ENCODE data around the gene DYNC2I2. TPM values are rescaled to one million over a fixed set of nuclear protein-coding genes. Genes with fewer than 3 reads are reported as not detected.
"Not testable (repeated sequence)": the region's sequence is repeated elsewhere in the genome, so short reads cannot be mapped to it uniquely, and the experiment has no call there.

Gene DYNC2I2
- total RNA-seq: 37.0 TPM

DNA sequence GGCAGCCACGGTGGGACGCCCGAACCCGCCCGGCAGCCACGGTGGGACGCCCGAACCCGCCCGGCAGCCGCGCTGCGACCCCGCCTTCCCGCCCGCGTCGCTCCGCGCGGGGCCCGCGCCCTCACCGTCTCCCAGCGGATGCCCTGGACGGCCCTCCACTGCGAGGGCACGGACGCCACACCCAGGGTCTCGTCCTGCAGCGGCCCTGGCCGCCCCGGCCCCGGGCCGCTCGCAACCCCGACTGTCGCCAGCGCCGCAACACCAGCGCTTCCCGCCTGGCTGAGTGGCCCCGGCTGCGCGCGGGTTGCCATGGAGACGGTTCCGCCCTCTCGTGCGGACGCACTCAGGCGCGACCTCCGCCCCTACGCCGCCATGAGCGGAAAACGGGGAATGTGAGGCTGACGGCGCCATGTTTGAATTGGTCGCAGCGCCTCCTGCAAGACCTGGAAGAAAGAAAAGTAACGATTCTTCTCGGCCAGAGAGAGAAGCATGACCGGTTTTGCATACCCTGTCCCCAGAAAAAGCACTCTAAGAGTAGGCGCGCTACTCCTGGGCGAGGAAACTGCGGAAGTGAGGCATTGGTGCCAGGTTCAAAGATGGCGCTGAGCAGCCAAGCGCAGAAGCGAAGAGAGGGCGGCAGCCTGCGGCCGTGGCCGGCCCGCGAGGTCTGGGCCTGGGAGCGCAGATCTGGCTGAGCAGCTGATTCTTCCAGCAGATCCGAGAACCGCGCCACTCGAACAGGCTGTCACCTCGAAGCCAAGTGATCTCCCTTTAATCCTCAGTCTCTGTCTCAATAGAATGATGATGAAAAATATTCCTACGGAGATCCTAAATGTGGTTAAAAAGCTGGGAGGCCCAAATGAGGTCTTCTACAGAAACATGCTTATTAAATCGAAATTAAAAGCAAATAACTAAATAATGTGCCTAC is at the start of gene DYNC2I2:
TSS of gene DYNC2I2 (minus strand) at position 432 of the 928 bp plus-strand sequence. CDS start at position 311, 121 bp downstream.
- peak; percentile 98 for DNase-seq

DNA sequence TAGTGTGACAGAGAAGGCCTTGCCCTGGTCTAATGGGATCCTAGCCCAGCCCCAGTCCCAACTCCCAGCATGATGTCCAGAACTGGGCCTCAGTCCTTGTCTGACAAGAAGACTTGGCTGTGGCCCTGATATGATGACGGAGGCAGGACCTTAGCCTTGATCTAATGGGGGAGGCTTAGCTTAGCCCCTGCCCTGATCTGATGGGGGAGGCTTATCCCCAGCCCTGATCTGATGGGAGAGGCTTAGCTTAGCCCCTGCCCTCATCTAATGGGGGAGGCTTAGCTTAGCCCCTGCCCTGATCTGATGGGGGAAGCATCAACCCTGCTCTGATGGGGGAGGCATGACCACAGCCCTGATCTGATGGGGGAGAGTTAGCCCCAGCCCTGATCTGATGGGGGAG is 49.4 kb upstream of the DYNC2I2 start:
- DNase-seq: no peak

DNA sequence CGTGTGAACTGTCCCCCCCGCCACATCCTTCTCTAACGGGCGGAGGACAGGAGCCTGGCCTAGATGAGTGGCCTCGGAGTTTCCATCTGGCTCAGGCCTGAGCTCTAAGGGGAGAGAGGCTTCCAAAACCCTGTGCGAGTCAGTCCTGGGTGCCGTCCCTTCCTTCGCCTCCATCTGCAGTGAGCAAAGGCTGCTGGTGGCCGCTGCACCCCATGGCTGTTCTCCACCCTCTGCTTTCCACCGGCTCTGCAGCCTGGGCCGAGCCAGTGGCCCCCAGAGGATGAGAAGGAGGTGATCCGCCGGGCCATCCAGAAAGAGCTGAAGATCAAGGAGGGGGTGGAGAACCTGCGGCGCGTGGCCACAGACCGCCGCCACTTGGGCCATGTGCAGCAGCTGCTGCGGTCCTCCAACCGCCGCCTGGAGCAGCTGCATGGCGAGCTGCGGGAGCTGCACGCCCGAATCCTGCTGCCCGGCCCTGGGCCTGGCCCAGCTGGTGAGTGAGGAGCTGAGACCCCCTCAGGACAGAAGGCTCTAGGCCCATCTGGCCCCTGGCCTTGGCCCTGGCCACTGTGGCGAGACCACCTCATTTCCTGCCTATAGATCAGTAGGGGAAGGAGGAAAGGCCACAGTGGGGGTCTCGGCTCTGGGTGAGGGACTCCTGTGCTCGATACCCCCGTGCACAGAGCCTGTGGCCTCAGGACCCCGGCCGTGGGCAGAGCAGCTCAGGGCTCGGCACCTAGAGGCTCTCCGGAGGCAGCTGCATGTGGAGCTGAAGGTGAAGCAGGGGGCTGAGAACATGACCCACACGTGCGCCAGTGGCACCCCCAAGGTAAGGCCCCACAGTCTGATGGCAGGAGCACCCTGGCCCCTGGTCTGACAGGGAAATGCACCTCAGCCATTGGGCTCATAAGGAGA is 48.7 kb upstream of the DYNC2I2 start:
- DNase-seq: peak; percentile 42

DNA sequence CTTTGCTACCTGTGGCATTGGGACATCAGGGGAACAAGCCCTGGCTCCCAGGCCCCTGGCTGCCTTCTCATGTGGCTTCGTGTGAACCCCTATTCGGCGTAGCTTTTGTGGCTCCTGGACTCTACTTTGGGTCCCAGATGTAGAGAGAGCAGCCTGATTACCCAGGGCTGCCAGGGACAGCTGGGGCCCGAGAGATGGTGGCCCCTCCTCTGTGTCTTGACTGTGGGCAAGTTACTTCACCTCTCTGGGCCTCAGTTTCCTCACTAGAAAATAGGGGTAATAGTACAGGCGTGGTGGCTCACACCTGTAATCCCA is 47.7 kb upstream of the DYNC2I2 start:
- no peak for DNase-seq

DNA sequence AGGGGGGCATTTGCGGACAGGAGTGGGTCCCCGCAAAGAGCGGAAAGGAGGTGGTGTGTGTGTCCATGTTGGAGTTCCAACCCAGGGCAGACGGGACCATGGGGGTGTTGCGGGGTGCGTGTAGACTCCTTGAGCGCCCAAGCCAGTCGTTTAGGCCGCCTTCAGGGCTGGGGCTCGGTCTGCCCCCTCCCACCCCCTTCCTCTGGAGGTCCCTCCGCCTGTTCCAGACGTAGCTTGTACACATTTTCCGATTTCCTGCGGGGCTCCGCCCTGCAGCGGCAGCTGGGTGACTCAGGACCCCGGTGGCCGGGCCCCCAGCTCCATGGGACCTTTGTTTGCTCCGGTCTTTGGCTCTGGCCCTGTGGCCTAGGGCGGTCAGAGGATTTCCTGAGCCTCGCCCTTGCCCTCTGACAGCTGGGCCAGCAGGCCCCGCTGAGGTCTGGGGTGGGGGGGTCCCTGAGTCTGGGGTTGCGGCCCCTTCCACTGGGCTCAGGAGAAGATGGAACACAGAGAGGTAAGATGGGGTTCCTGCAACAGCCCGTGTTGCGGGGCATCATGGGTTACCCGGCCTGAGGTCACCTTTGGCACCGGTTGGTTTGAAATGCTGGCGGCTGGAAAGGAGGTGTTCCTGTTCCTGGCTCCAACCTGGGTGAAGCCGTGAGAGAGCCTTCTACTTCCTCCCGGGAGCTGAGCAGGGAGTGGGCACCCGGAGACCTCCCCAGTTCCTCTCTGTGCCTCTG is 47.1 kb upstream of the DYNC2I2 start:
- DNase-seq: no peak

DNA sequence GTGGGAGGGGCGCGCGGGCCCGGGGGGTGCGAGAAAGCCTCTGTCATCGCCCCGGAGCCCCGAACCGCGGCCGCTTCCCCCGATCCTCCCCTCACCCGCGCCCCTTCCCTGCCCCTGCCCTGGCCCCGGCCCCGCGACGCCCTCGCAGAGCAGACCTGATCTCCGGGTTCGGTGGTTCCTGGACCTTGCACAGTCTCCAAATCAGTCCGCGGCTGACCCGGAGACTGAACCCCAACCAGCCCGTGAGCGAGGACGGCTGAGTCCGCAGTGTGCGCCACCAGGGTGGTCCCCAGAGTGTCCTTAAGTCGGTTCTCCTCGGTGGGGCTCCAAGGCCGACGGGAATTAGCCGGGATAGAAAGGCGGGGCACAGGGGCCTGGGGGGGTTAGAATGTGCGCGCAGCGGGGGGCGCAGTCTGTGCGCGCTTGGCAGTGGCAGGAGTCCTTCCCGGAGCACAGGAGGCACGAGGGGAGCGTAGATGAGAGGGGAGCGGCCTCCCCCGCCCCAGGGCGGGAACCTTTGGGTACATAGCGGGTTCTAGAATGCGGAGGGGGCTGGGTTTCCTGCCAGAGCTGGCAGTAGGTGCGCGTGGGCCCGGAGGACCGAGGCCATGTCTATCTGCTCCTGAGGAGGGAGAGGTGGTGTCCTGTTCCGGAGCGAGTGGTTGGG is 46.4 kb upstream of the DYNC2I2 start:
- peak; percentile 40 for DNase-seq

DNA sequence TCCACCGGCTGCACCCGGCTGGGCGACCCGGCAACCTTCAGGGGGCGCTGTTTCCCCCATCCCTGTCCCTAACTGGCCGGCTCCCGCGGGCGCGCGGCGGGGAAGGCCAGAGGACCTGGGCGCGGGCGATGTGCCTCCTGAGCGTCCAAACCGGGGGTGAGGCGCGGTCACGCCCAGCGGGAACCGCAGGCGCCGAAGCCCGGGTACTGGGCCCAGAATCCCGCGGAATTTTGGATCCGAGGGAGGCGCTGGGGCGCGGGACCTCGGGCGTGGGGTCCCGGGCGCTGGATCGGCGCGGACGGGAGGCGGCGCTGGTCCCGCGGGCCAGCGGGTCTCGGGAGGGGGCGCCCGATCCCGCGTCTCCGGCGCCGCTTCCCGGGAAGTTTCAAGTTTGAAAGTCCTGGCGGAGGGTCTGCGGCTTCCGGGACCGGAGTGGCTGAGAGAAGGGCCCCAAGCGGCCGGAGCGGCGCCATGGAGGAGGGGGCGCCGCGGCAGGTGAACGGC is 45.9 kb upstream of the DYNC2I2 start, which contains the start of gene PKN3:
TSS of gene PKN3 (plus strand) at position 59 of the 504 bp plus-strand sequence. CDS start at position 472, 413 bp downstream.
- peak; percentile 93 for DNase-seq

DNA sequence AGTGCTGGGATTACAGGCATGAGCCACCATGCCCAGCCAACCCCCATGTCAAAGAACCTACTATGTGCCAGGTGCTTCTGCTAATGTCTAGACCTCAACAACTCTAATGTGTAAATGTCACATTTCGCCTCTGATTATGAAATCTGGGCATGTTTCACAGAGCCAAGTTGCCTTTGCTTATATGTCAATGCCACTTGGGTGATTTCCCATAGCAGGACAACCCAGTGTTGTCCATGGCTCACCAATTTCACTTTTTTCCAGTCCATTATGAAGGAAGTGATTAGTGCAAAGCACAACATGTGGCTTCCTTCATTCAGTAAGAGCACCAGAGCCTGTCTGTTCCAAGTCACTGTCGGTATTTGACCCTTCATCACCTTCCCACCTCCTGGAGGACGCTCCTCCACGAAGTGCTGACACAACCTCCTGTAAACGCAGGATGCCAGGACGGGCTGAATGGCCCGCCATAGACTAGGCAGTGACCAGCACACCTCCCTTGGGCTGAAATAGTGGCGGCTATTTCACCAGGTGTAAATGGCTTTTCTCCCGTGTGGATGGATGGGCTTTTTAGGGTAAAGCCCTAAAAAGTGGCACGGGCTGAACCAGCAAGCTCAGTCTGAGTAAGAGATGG is 44.7 kb upstream of the DYNC2I2 start:
- no peak for DNase-seq

DNA sequence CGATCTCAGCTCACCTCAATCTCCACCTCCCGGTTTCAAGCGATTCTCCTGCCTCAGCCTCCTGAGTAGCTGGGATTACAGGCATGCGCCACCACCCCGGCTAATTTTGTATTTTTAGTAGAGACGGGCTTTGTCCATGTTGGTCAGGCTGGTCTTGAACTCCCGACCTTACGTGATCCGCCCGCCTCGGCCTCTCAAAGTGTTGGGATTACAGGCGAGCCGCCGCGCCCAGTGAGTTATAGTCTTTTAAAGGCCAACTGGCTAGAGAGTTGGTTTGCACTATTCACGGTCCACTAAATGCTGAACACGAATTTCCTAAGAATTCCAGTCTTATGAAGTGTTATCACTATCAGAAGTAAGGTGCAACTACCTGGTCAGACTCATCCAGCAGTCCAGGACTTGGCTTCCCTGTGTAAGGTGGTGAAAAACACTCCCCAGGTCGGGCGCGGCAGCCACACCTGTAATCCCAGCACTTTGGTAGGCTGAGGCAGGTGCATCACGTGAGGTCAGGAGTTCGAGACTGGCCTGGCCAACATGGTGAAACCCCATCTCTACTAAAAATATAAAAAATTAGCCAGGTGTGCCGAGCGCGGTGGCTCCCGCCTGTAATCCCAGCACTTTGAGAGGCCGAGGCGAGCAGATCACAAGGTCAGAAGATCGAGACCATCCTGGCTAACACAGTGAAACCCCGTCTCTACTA is 42.6 kb upstream of the DYNC2I2 start:
- DNase-seq: not testable (repeated sequence)

DNA sequence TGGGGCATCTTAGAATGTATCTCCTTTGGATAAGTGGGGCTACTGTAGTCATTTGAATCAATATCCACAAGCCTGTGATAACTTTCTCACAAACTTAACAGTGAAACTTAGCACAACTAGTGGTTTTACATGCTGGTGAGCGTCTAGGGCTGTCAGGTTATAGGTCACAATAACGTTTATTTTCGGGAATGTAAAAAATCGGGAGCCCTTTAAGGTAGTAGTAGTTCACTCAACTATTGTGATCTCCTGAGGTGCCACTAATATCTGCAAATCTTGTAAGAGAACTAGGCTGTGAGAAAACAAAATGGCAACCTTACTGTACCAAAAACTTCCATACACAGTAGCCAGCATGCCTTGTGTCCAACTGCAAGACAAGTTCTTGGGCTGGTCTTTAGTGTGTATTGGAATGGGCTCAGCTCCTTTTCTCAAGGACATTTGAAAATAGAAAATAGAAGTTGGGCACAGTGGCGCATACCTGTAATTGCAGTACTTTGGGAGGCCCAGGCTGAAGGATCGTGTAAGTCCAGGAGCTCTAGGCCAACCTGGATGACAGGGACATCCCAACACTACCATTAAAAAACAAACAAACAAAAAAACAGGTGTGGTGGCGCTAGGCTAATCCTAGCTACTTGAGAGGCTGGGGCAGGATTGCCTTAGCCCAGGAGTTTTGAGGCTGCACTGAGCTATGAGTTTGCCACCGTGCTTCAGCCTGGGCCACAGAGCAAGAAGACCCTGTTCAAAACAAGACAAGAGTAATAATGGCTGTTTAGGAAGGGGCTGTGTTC is 40.5 kb upstream of the DYNC2I2 start:
- no peak for DNase-seq

DNA sequence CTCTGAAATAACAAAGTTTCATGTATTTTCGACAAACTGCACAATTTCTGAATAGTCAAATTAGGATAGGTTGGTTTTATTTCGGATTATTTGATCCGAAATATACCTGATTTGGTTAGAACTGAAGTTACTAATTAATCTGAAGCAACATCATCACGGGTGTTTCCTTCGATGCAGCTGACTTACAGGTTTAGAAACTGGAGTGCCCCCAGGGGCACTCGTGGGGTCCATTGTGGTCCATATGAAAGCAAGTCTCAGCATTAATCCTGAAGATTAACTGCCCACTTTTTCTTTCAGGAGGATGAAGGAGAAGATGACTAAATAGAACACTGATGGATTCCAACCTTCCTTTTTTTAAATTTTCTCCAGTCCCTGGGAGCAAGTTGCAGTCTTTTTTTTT is 37.7 kb upstream of the DYNC2I2 start:
- DNase-seq: no peak

DNA sequence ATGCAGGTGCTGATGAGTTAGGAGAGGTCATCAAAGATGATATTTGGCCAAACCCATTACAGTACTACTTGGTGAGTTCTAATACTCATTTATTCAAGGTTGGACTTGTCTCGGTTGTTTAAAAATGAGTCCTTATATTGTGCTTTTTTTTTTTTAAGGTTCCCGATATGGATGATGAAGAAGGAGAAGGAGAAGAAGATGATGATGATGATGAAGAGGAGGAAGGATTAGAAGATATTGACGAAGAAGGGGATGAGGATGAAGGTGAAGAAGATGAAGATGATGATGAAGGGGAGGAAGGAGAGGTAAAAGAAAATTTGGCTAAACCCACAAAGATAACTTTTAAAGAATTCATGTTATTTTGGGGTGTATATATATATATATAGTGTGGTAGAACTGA is 37.1 kb upstream of the DYNC2I2 start:
- DNase-seq: not testable (repeated sequence)

DNA sequence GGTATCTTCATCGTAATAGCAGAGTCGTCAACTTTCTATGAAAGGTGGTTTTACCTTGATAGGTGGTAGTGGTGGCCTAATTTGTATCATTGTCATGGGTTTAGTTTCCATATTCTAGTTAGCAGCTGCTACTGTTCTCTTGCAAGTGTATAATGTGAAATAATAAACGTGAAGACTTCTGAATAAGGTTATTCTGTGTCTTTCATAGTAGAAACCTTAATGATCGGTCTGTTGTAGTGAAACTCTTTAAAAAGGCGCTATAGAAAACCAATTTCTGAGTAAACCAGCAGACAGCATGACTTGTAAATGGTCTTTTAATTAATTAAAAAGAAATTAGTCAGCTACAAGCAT is 34.0 kb upstream of the DYNC2I2 start:
- DNase-seq: no peak

DNA sequence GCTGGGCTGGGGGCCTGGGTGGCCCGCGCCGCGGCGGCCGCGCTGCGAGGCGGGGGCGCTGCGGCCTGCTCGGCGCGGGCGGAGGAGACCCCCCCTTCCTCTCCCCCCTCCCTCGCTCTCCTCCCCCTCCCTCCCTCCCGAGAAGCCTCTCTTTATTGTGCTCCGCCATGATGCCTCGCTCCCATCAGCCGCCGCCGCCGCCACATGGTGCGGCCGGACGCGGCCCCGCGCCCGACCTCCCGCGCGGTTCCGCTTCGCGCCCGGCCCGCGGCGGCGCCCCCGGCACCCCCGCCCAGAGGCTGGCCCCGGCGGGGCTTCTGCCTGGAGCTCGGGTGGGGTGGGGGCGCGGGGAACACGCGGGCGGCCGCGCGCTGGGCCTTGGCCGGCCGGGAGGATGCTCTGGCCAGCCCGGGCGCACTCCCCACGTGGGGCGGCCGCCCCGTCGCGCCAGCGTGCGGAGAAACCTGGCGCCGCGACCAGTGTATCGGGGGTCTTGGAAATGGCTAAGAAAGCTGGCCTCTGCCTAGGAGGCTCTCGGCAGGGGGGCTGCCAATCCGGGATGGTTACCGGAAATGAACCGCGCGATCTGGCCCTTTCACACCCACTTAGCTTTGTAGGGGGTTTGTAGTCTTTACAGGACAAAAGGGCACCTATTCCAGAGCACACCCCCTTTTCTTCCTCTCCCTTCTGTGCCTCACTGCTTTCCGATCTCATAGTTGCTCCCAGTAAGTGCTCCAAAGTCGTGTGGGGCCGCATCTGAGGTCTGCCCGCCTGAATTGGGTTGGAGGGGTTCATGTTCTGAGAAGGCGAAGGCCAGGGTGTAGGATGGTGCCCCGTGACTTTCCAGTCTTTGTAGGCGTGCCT is 33.4 kb upstream of the DYNC2I2 start:
- DNase-seq: peak; percentile 81

DNA sequence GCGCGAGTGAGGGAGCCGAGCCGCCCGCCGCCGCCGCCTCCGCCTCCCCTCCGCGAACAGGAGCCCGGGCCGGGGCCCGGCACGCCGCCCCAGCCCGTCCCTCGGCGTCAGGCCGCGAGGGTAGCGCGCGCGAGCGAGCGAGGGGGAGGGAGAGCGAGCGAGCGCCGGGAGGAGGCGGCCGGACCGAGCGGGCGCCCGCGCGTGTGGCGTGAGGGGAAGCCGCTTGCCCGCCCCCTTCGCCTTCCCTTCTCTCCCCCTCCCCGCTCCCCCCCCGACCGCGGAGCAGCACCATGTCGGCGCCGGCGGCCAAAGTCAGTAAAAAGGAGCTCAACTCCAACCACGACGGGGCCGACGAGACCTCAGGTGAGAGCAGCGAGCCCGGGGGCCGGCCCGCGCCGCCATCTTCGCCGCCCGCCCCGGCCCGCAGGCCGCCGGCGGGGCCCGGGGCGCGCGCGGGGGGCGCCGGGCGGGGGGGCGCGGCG is 32.7 kb upstream of the DYNC2I2 start:
- peak; percentile 72 for DNase-seq

DNA sequence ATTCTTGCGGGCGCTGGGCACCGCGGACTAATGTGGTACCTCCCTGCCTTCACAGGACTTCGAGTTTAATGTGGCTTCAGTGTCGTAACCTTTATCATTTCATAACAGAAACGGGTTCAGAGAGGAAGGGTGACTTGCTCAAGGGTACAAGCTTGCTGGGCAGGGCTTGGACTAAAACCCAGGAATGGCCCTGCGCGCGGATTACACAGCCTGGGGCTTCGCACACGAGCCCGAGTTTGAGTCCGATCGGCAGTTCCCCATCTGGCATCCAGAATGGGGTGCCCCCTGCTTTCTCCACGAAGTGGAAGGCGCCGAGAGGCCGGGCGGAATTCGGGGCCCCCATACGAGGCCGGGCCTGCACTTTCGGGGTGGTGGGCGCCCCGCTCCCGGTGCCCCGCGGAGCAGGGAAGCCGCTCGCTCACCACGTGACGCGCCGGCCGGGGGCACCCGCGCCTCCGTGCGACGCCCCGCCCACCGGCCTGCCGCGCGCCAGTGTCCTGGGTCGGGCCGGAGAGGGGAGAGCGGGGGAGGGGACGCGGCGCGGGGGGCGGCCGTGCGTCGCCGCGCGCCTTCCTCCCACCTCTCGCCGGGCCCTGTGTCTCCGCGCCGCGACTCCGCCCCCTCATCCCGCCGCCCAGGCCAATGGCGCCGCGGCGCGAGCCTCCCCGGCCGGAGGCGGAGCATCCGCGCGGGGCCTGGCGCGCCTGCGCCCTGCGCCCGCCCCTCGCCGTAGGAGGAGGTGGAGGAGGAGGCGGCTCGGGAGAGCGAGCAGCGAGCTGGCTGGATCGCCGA is 32.0 kb upstream of the DYNC2I2 start, which contains the start of gene SET:
TSS of gene SET (plus strand) at position 722 of the 792 bp plus-strand sequence. CDS start 361 bp downstream, outside the sequence.
- DNase-seq: peak; percentile 98

DNA sequence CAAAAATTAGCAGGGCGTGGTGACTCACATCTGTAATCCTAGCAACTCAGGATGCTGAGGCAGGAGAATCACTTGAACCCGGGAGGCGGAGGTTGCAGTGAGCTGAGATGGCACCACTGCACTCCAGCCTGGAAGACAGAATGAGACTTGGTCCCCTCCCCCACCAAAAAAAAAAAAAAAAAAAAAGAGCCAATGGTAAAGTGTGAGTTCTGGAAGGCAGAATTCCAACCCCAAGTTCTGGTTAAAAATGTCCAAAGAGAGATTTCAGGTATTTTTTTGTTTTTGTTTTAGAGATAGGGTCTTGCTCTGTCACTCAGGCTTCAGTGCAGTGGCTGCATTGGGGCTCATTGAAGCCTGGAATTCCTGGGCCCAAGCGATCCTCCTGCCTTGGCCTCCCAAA is 30.8 kb upstream of the DYNC2I2 start:
- no peak for DNase-seq

Data from tongue (tissue), 2 donors.